BE2C (cell line): Measurements from ENCODE around the gene TM9SF4.
A peak's percentile ranks its signal among the peaks of the same experiment; 100 is the strongest.
"Not testable (repeated sequence)": the region's sequence is repeated elsewhere in the genome, so short reads cannot be mapped to it uniquely, and the experiment has no call there.

ENCODE experiments used
- DNase-seq: peaks from one replicate; pipeline ENCODE4 v3.0.0-alpha.2; 2020
- H3K27me3 ChIP-seq: fragments of 250-450 bp; sonication (Bioruptor Pico); 2 replicates; pipeline ENCODE4 v1.5.1; 2020; ENCODE audit warnings: mild to moderate bottlenecking
- H3K36me3 ChIP-seq: fragments of 250-450 bp; sonication (Bioruptor Pico); 2 replicates; pipeline ENCODE4 v1.5.1; 2020; ENCODE audit warnings: mild to moderate bottlenecking
- H3K4me1 ChIP-seq: fragments of 250-450 bp; sonication (Bioruptor Pico); 2 replicates; pipeline ENCODE4 v1.5.1; 2020
- H3K4me3 ChIP-seq: 2 replicates; pipeline ENCODE4 v1.5.1; 2011; ENCODE audit warnings: low read depth, low read length
- H3K9me3 ChIP-seq: fragments of 250-450 bp; sonication (Bioruptor Pico); 2 replicates; pipeline ENCODE4 v1.5.1; 2020
- CTCF ChIP-seq: IDR thresholded peaks from 2 replicates; pipeline ENCODE4 v1.5.1; 2012; ENCODE audit warnings: mild to moderate bottlenecking, low read depth, low read length

Gene TM9SF4

GRCh38 chr20:32189691-32190615 is 80.4 kb downstream of the TM9SF4 start:
- peak; percentile 62 for DNase-seq
- no peak for TF ChIP-seq CTCF
- Histone ChIP-seq H3K4me1 (no peaks in the 10 kb centered on the region), H3K4me3 (peak overlapping the region; percentile 60), H3K36me3 (peaks cover 2% of the 10 kb centered on the region; the same call in 1 of the 2 replicates), H3K27me3 (no peaks in the 10 kb centered on the region), H3K9me3 (no peaks in the 10 kb centered on the region)

- peak; percentile 7; the same call in 1 of the 2 replicates for TF ChIP-seq CTCF
- no peak for DNase-seq
- Histone ChIP-seq H3K27me3 (no peaks in the 10 kb centered on the region), H3K4me3 (peak overlapping the region; percentile 60), H3K36me3 (peaks cover 11% of the 10 kb centered on the region), H3K4me1 (no peaks in the 10 kb centered on the region), H3K9me3 (no peaks in the 10 kb centered on the region)
Measured at GRCh38 chr20:32190616-32191415, 81.3 kb downstream of the TM9SF4 start.

GRCh38 chr20:32191422-32191821 is 81.9 kb downstream of the TM9SF4 start:
- no peaks in the 10 kb centered on the region for H3K4me1 ChIP-seq
- H3K27me3 ChIP-seq, result no peaks in the 10 kb centered on the region
- H3K9me3 ChIP-seq, result no peaks in the 10 kb centered on the region
- H3K4me3 ChIP-seq, result no peak overlapping the region
- no peak for TF ChIP-seq CTCF
- no peak for DNase-seq
- peaks cover 17% of the 10 kb centered on the region for H3K36me3 ChIP-seq

- Histone ChIP-seq H3K36me3 (peaks cover 18% of the 10 kb centered on the region), H3K27me3 (no peaks in the 10 kb centered on the region), H3K4me1 (no peaks in the 10 kb centered on the region), H3K9me3 (no peaks in the 10 kb centered on the region), H3K4me3 (no peak overlapping the region)
- no peak for DNase-seq
- TF ChIP-seq CTCF, result no peak
Measured at GRCh38 chr20:32191873-32192272, 82.4 kb downstream of the TM9SF4 start.

GRCh38 chr20:32192698-32193097 is 83.2 kb downstream of the TM9SF4 start:
- Histone ChIP-seq H3K27me3 (no peaks in the 10 kb centered on the region), H3K9me3 (no peaks in the 10 kb centered on the region), H3K36me3 (peaks cover 27% of the 10 kb centered on the region), H3K4me1 (no peaks in the 10 kb centered on the region), H3K4me3 (no peak overlapping the region)
- DNase-seq, result no peak
- TF ChIP-seq CTCF, result no peak

- H3K27me3 ChIP-seq, H3K9me3 ChIP-seq, H3K4me3 ChIP-seq, DNase-seq, H3K4me1 ChIP-seq: not testable (repeated sequence)
- H3K36me3 ChIP-seq, result peaks cover 31% of the 10 kb centered on the region
Measured at GRCh38 chr20:32193336-32193735, 83.8 kb downstream of the TM9SF4 start.
